Stimulated activated CD8-positive, alpha-beta memory T cell treated with anti-CD3 and anti-CD28 coated beads, Interleukin-12 subunit alpha, Interleukin-12 subunit beta, amount 100 ng/mL, for 24 hours (primary cell): ENCODE data around the gene TGFBR1.

Source experiments
- DNase-seq: peaks from one replicate; pipeline ENCODE4 v3.0.0-alpha.2; 2020; ENCODE audit errors: extremely low read depth

TGFBR1 gene

DNA sequence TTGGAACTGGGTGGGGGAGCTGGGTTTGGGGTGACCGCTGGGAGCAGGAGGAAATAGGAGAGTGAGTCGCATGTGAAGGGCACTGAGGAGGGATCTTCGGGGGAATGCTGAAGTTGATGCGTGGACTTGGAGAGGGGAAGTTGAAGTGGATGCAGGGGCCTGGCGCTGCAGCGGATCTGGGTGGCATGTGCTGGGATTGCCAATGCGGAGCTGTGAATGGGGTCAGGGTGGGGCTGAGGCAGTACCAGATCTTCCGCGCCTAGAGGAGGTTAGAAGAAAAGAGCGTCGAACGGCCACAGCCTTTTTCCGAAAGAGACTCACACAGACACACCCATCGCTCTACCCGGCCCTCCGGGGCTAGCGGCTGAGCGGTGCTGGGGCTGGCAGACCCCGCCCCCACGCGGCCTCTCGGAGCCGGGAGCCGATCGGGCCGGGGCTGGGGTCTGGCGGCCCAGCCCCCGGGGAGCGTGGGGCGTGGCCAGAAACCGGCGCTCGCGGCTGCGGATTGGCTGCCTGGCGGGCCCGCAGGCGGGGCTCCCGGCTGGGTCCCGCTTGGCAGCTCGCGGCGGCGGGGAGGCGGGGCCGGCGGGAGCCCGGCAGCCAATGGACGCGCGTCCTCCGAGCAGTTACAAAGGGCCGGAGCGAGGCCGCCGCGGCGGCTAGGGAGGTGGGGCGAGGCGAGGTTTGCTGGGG is at the start of gene TGFBR1:
Gene TGFBR1, plus strand, starts transcription at position 655 of the 693 bp plus-strand sequence. CDS start 93 bp downstream, outside the sequence.
- DNase-seq = peak; percentile 83

- no peak for DNase-seq
These were observed 49.5 kb upstream of the TGFBR1 start for GRCh38 chr9:99055384-99055783.

DNA sequence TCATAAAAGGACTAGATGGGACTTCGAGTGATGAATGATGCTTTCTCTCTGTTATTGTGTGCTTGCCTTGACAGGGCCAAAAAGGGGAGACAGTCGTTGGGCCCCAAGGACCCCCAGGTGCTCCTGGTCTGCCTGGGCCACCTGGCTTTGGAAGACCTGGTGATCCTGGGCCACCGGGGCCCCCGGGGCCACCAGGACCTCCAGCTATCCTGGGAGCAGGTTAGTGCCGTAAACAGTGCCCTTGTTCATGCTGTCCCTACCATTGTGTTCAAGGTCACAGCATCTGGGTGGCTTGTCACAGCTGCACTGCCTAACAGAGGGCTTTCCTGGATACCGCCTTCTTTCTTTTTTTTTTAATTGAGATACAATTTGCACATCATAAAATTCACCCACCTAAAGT is 48.7 kb upstream of the TGFBR1 start:
- DNase-seq = no peak

DNA sequence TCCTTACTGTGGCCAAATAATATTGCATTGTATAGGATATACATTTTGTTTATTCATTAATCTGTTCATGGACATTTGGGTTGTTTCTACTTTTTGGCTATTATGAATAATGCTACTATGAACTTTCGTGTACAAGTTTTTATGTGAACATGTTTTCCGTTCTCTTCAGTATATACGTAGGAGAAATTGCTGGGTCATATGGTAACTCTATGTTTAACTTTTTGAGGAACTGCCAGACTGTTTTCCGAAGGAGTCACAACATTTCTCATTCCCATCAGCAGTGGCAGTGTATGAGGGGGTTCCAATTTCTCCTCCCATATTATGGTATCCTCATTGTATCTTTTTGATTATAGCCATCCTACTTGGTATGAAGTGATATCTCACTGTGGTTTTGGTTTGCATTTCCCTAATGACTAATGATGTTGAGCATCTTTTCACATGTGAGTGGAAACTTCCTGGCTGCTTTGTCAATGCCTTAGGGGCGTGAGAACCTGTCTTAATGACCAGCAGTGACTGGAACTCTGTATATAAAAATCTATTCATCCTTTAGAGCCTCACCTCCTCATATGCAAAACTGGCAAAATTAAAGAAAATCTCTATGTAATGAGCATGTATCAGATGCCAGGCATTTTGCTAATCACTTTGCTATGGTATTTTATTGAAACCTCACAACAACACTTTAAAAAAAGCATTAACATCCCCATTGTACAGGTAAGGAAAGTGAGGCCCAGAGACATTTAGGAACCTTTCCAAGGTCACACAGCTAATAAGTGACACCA is 47.8 kb upstream of the TGFBR1 start:
- peak; percentile 7 for DNase-seq

DNA sequence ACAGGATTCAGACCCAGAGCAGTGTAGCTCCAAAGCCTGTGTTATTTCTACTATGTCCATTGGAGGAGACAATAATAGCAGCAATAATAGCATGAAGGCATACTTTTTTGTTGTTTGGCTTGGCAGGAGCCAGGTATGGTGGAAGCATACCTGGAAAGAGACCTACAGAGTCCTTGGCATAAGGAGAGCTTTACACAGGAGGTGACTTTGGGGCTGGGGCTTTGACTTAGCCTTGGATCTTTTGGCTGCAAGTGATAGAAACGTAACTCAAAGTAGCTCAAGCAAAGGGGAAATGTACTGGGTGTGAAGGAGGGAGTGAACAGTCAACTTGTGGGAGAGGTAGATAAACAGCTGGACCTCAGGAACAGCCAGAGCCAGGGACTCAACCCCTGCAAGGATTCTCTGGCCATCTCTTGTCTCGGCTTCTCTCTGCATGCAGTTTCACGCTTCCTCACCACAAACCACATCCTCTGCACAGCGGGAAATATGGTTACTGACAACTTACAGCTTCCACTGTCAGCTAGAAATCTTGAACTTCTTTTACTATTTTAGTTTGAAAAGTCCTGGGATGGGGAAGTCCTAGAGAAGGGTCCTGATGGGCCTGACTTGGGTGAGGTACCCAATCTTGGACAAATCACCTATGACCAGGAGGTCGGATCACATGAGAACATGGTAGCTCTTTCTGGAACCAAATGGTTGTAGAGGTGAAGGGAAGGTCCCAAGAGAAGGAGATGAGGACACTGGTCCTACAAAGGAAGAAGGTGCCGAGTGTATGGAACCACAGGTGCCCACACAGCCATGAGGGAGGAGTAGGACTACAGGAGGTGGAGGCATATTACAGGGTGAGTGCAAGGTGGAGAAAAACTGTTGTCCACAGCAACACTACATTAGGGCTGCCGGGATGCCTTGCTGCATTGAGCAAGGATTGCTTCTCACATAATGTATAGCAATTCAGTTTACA is 47.0 kb upstream of the TGFBR1 start:
- peak; percentile 41 for DNase-seq

GRCh38 chr9:99058964-99059921 is 45.7 kb upstream of the TGFBR1 start:
- DNase-seq = no peak

- DNase-seq = no peak
These were observed 44.3 kb upstream of the TGFBR1 start for GRCh38 chr9:99060621-99061020.

GRCh38 chr9:99062549-99062948 is 42.4 kb upstream of the TGFBR1 start:
- no peak for DNase-seq

DNA sequence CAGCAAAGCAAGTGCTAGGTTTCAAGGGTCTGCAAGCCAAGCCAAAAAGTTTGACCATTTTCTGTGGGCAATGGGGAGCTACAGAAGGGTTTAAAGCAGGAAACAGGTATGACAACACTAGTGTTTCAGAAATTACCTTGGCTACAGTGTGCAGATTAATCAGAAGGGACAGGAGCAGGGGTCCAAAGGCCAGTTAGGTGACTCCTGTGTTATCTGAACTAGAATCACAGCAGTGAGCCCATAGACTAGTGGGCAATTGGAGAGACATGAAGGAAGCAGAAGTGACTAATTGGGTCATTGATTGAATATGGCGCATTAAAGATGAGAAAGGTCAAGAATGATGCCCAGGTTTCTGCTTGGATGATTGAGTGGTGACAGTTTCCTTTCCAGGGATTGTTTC is 41.4 kb upstream of the TGFBR1 start:
- DNase-seq = no peak

DNA sequence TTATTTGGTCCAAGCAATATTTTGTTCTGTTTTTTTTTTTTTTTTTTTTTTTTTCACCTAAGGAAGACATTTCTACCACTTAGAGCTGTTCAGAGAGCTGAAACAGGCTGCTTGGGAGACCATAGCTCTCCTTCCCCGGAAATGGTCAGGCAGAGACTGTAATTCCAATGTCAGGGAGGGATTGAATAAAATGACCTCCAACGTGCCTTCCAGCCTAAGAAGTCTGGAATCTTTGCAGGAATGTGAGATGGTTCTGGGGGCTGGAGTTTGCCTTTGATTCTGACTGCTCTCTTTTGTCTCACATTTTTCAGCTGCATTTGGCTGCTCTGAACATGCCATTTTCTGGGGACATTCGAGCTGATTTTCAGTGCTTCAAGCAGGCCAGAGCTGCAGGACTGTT is 38.3 kb upstream of the TGFBR1 start:
- no peak for DNase-seq

- DNase-seq = no peak
These were observed 35.8 kb upstream of the TGFBR1 start for GRCh38 chr9:99069075-99069474.

- no peak for DNase-seq
These were observed 35.4 kb upstream of the TGFBR1 start for GRCh38 chr9:99069546-99069945.

DNA sequence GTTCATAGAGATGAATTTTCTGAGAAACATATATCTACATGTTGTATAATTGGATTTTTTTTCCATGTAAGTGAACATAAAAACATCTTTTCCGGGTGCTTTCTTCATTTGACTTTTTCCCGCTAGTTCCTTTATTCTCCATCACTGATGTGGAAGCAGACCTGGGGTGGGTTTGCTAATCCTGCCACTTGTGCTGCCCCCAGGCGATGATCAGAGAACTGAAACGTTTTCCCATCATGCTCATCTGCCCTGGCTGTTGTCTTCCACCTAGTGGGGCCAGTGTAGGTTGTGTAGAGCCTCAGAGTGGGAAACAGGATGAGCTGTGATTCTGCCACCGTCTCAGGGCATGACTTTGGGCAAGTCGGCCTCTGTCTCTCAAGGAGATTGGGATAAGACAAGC is 34.2 kb upstream of the TGFBR1 start:
- no peak for DNase-seq

GRCh38 chr9:99071313-99072039 is 33.4 kb upstream of the TGFBR1 start:
- no peak for DNase-seq

DNA sequence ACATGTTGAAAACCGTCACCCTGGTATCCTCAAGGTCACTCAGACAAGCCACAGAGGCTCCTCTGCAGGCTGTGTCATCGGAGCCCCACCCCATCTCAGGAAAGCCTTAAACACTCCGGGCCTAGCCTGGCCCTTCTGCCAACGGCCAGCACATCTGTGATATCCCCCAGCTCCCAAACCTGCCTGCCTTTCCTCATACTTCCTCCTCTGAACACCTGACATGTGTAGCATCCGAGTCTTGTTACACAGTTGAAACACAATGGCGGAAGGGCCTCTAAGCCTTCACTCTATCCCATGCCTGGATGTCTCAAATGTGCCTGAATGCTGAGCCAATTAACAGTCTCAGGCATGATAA is 32.9 kb upstream of the TGFBR1 start:
- no peak for DNase-seq

DNA sequence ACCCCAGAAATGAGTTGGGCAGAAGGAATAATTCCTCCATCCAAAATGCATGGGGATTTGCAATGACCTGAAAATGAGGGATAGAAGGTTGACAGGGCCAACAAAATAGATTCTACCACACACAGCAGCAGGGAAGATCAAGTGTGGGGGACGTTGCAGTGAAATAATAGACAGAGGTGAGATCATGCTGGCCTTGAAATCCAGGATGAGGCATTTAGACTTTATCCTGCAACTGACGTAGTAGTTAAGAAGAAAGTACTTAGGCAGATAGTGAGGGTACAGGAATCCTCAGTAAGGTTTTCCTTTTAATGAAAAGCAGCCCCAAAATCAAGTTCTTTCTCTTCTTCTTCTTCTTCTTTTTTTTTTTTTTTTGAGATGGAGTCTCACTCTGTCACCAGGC is 31.6 kb upstream of the TGFBR1 start:
- no peak for DNase-seq

- no peak for DNase-seq
These were observed 30.7 kb upstream of the TGFBR1 start for GRCh38 chr9:99073985-99074901.

- DNase-seq = no peak
These were observed 30.0 kb upstream of the TGFBR1 start for GRCh38 chr9:99074902-99075245.

- DNase-seq = no peak
These were observed 29.5 kb upstream of the TGFBR1 start for GRCh38 chr9:99075246-99075912.
